HepG2 (cell line): ENCODE measurements around the gene GNG3. TPM values are rescaled to one million over a fixed set of nuclear protein-coding genes. Genes with fewer than 3 reads are reported as not detected.

Experiments used
- ESRRA ChIP-seq: sonication (generic); formaldehyde crosslinking; IDR thresholded peaks from 2 replicates; pipeline ENCODE4 v1.5.1; 2020; ENCODE audit warnings: mild to moderate bottlenecking, low read depth, missing genetic modification reagents
- KDM2A ChIP-seq: sonication (generic); formaldehyde crosslinking; IDR thresholded peaks from 2 replicates; pipeline ENCODE4 v1.4.0; 2020; ENCODE audit warnings: low read depth, missing genetic modification reagents, borderline replicate concordance
- SOX5 ChIP-seq: IDR thresholded peaks from 2 replicates; pipeline ENCODE4 v1.6.1; 2016; ENCODE audit warnings: borderline replicate concordance
- ZFP36L2 ChIP-seq: sonication (generic); formaldehyde crosslinking; IDR thresholded peaks from 2 replicates; pipeline ENCODE4 v1.4.0; 2020; ENCODE audit warnings: missing genetic modification reagents
- ZNF180 ChIP-seq: sonication (generic); formaldehyde crosslinking; IDR thresholded peaks from 2 replicates; pipeline ENCODE4 v1.4.0; 2020; ENCODE audit warnings: low read depth, missing genetic modification reagents, borderline replicate concordance
- ZNF331 ChIP-seq: sonication (generic); formaldehyde crosslinking; IDR thresholded peaks from 2 replicates; pipeline ENCODE4 v1.4.0; 2020; ENCODE audit warnings: missing genetic modification reagents
- ZNF383 ChIP-seq: sonication (generic); formaldehyde crosslinking; IDR thresholded peaks from 2 replicates; pipeline ENCODE4 v1.4.0; 2020; ENCODE audit warnings: missing genetic modification reagents, mild to moderate bottlenecking, borderline replicate concordance
- ZNF44 ChIP-seq: sonication (generic); formaldehyde crosslinking; IDR thresholded peaks from 2 replicates; pipeline ENCODE4 v1.5.1; 2020; ENCODE audit warnings: mild to moderate bottlenecking, missing genetic modification reagents
- ZNF543 ChIP-seq: sonication (generic); formaldehyde crosslinking; IDR thresholded peaks from 2 replicates; pipeline ENCODE4 v1.4.0; 2020; ENCODE audit warnings: mild to moderate bottlenecking, missing genetic modification reagents
- ZNF577 ChIP-seq: sonication (generic); formaldehyde crosslinking; IDR thresholded peaks from 2 replicates; pipeline ENCODE4 v1.4.0; 2020; ENCODE audit warnings: mild to moderate bottlenecking, low read depth, missing genetic modification reagents, borderline replicate concordance
- ZNF615 ChIP-seq: sonication (generic); formaldehyde crosslinking; IDR thresholded peaks from 2 replicates; pipeline ENCODE4 v1.5.0; 2020; ENCODE audit warnings: mild to moderate bottlenecking, missing genetic modification reagents, borderline replicate concordance
- ZSCAN31 ChIP-seq: sonication (generic); formaldehyde crosslinking; IDR thresholded peaks from 2 replicates; pipeline ENCODE4 v1.5.0; 2020; ENCODE audit warnings: low read depth, mild to moderate bottlenecking, missing genetic modification reagents
- polyA plus RNA-seq, 8 experiments: library from polyadenylated mRNA; depleted of rRNA in 3 of 8; stranded (reverse) in 7 of 8; unstranded in 1 of 8; fragments of >200 nt; fragmentation: Illumina TruSeq in 4 of 8; extraction: Trizol in 4 of 8; gene quantifications; 2 replicates each; pipeline versions ENCODE4 v1.2.1 to v1.2.3, GENCODE V29; 2011 to 2016; ENCODE audit warnings: low read depth in 4 of 8, missing spikeins in 1 of 8, mixed read lengths in 1 of 8; ENCODE audit not compliant: insufficient read depth in 1 of 8
- total RNA-seq, 5 experiments: library from RNA; depleted of rRNA; stranded (reverse); fragments of >200 nt; fragmentation: Illumina TruSeq; extraction: Trizol; gene quantifications; 2 replicates each; pipeline ENCODE4 v1.2.3, GENCODE V29; 2016; ENCODE audit warnings: low read depth in 1 of 5
- TF ChIP-seq, protein P1 (sequence below): sonication (generic); formaldehyde crosslinking; IDR thresholded peaks from 2 replicates; pipeline ENCODE4 v1.8.0; 2022; ENCODE audit warnings: missing genetic modification reagents, mild to moderate bottlenecking, moderate library complexity, borderline replicate concordance
- TF ChIP-seq, protein P2 (sequence below): sonication (generic); formaldehyde crosslinking; IDR thresholded peaks from 2 replicates; pipeline ENCODE4 v1.4.0; 2020; ENCODE audit warnings: missing genetic modification reagents
- TF ChIP-seq, protein P3 (sequence below): sonication (generic); formaldehyde crosslinking; IDR thresholded peaks from 2 replicates; pipeline ENCODE4 v1.5.1; 2020; ENCODE audit warnings: missing genetic modification reagents, mild to moderate bottlenecking, borderline replicate concordance
- TF ChIP-seq, protein P4 (sequence below): sonication (generic); formaldehyde crosslinking; IDR thresholded peaks from 2 replicates; pipeline ENCODE4 v1.5.1; 2020; ENCODE audit warnings: missing genetic modification reagents, mild to moderate bottlenecking, borderline replicate concordance

Gene GNG3
- total and polyA plus RNA-seq, 2 of the 13 experiments (the other 11 are each of a cell fraction or from before 2014, with no cell fraction given): not detected

DNA sequence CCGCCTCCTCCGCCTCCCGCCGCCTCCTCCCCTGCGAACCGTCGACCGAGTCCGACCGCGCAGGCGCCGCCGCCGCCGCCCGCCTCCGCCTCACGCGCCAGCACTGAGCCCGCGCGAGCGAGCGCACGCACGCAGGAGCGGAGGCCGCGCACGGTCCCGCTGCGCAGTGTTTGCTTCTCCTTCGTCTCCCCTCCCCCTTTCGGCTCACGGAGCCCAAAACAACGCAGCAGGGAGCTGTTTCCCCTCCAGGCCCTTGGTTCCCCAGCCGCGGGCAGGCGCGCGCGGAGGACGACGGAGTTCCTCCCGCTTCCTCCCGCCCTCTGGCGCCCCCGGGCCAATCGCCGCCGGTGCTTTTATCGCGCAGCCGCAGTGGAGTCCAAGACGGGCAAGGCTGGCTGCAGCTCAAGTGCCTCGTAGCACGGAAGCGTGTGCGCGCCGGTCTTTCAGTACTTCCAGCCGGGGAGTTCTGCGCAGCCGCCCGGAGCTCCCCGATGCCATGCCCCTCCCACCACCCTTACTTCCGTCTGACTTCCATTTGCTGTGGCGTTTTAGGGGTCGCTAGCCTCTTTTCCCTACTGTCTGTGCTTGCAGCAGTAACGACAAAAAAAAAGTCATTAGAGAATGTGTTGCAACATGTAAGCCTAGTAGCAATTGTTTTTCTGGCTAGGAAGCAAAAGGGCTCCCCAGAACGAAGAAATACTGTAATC is 19.8 kb downstream of the GNG3 start, which contains the start of gene HNRNPUL2 (continued):
- TF ChIP-seq, protein P1, sequence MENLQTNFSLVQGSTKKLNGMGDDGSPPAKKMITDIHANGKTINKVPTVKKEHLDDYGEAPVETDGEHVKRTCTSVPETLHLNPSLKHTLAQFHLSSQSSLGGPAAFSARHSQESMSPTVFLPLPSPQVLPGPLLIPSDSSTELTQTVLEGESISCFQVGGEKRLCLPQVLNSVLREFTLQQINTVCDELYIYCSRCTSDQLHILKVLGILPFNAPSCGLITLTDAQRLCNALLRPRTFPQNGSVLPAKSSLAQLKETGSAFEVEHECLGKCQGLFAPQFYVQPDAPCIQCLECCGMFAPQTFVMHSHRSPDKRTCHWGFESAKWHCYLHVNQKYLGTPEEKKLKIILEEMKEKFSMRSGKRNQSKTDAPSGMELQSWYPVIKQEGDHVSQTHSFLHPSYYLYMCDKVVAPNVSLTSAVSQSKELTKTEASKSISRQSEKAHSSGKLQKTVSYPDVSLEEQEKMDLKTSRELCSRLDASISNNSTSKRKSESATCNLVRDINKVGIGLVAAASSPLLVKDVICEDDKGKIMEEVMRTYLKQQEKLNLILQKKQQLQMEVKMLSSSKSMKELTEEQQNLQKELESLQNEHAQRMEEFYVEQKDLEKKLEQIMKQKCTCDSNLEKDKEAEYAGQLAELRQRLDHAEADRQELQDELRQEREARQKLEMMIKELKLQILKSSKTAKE: no peak; the same call in 1 of the 2 replicates
- TF ChIP-seq ZSCAN31 (CRISPR knock-in tag) (peak; percentile 75; the same call in 1 of the 2 replicates), ZNF577 (CRISPR knock-in tag) (no peak), ZNF383 (CRISPR knock-in tag) (no peak), SOX5 (peak; percentile 27), ZNF543 (CRISPR knock-in tag) (peak; percentile 85; the same call in 1 of the 2 replicates), KDM2A (CRISPR knock-in tag) (peak; percentile 84), ESRRA (CRISPR knock-in tag) (no peak), ZNF331 (peak; percentile 60; the same call in 1 of the 2 replicates), ZNF615 (no peak), ZNF180 (0 out of 2 replicates have a peak, but pooled peaks have one; percentile 30), ZFP36L2 (CRISPR knock-in tag) (0 out of 2 replicates have a peak, but pooled peaks have one; percentile 50), ZNF44 (no peak; the same call in 1 of the 2 replicates)
- TF ChIP-seq, protein P2, sequence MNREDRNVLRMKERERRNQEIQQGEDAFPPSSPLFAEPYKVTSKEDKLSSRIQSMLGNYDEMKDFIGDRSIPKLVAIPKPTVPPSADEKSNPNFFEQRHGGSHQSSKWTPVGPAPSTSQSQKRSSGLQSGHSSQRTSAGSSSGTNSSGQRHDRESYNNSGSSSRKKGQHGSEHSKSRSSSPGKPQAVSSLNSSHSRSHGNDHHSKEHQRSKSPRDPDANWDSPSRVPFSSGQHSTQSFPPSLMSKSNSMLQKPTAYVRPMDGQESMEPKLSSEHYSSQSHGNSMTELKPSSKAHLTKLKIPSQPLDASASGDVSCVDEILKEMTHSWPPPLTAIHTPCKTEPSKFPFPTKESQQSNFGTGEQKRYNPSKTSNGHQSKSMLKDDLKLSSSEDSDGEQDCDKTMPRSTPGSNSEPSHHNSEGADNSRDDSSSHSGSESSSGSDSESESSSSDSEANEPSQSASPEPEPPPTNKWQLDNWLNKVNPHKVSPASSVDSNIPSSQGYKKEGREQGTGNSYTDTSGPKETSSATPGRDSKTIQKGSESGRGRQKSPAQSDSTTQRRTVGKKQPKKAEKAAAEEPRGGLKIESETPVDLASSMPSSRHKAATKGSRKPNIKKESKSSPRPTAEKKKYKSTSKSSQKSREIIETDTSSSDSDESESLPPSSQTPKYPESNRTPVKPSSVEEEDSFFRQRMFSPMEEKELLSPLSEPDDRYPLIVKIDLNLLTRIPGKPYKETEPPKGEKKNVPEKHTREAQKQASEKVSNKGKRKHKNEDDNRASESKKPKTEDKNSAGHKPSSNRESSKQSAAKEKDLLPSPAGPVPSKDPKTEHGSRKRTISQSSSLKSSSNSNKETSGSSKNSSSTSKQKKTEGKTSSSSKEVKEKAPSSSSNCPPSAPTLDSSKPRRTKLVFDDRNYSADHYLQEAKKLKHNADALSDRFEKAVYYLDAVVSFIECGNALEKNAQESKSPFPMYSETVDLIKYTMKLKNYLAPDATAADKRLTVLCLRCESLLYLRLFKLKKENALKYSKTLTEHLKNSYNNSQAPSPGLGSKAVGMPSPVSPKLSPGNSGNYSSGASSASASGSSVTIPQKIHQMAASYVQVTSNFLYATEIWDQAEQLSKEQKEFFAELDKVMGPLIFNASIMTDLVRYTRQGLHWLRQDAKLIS: no peak
- TF ChIP-seq, protein P3, sequence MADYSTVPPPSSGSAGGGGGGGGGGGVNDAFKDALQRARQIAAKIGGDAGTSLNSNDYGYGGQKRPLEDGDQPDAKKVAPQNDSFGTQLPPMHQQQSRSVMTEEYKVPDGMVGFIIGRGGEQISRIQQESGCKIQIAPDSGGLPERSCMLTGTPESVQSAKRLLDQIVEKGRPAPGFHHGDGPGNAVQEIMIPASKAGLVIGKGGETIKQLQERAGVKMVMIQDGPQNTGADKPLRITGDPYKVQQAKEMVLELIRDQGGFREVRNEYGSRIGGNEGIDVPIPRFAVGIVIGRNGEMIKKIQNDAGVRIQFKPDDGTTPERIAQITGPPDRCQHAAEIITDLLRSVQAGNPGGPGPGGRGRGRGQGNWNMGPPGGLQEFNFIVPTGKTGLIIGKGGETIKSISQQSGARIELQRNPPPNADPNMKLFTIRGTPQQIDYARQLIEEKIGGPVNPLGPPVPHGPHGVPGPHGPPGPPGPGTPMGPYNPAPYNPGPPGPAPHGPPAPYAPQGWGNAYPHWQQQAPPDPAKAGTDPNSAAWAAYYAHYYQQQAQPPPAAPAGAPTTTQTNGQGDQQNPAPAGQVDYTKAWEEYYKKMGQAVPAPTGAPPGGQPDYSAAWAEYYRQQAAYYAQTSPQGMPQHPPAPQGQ (CRISPR knock-in tag): no peak; the same call in 1 of the 2 replicates
- TF ChIP-seq, protein P4, sequence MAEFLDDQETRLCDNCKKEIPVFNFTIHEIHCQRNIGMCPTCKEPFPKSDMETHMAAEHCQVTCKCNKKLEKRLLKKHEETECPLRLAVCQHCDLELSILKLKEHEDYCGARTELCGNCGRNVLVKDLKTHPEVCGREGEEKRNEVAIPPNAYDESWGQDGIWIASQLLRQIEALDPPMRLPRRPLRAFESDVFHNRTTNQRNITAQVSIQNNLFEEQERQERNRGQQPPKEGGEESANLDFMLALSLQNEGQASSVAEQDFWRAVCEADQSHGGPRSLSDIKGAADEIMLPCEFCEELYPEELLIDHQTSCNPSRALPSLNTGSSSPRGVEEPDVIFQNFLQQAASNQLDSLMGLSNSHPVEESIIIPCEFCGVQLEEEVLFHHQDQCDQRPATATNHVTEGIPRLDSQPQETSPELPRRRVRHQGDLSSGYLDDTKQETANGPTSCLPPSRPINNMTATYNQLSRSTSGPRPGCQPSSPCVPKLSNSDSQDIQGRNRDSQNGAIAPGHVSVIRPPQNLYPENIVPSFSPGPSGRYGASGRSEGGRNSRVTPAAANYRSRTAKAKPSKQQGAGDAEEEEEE: peak; percentile 82; the same call in 1 of the 2 replicates
